Panc1 (cell line): ENCODE measurements around the gene RRBP1. TPM values are rescaled to one million over a fixed set of nuclear protein-coding genes. Genes with fewer than 3 reads are reported as not detected.

Experiments
- ATAC-seq: fragments of 200-7000 bp; cut with Tn5 transposase; 2 replicates; pipeline ENCODE4 v1.9.1; 2020; ENCODE audit warnings: mild to moderate bottlenecking, moderate library complexity
- BruUV-seq: library from RNA; stranded (reverse); fragments of 400-500 nt; replicated peaks from 2 replicates; lab custom pipeline; 2021; lab: Mats Ljungman, UMichigan
- CTCF ChIA-PET: fragments of 300-600 bp; sonication (Branson Sonifier 250); formaldehyde crosslinking; loops from one replicate; lab custom pipeline; 2022; ENCODE audit warnings: antibody characterized with exemption; lab: Charles Lee
- POLR2A ChIA-PET: fragments of 300-600 bp; sonication (Branson Sonifier 250); formaldehyde crosslinking; loops from one replicate; lab custom pipeline; 2022; ENCODE audit warnings: antibody characterized with exemption; lab: Charles Lee
- DNase-seq: peaks from one replicate; pipeline ENCODE4 v3.0.0-alpha.2; 2010; ENCODE audit warnings: low read depth, low spot score
- H3K27ac ChIP-seq: 2 replicates; pipeline ENCODE4 v1.5.1; 2011; ENCODE audit warnings: mild to moderate bottlenecking, low read length, inconsistent platforms
- H3K27me3 ChIP-seq: fragments of 200-500 bp; sonication (Bioruptor generic); 2 replicates; pipeline ENCODE4 v1.6.0; 2014; ENCODE audit warnings: low read length, inconsistent platforms; ENCODE audit not compliant: control insufficient read depth, insufficient read depth
- H3K36me3 ChIP-seq: fragments of 200-500 bp; sonication (Bioruptor generic); 2 replicates; pipeline ENCODE4 v1.5.1; 2014; ENCODE audit warnings: inconsistent platforms, mild to moderate bottlenecking, low read length, moderate library complexity; ENCODE audit not compliant: control insufficient read depth, insufficient read depth
- H3K4me1 ChIP-seq: 2 replicates; pipeline ENCODE4 v1.5.1; 2011; ENCODE audit warnings: inconsistent platforms, mild to moderate bottlenecking, low read length, moderate library complexity; ENCODE audit not compliant: control insufficient read depth, insufficient read depth
- H3K4me3 ChIP-seq, 2 experiments: 2 replicates each; pipeline ENCODE4 v1.5.1; 2011 to 2012; ENCODE audit warnings: low read depth in 2 of 2, low read length in 2 of 2, mild to moderate bottlenecking in 2 of 2, inconsistent platforms in 1 of 2, moderate library complexity in 1 of 2
- H3K9me3 ChIP-seq: fragments of 200-500 bp; sonication (Bioruptor generic); 2 replicates; pipeline ENCODE4 v1.5.1; 2014; ENCODE audit warnings: low read depth, mild to moderate bottlenecking, inconsistent platforms, low read length, moderate library complexity; ENCODE audit not compliant: control insufficient read depth, insufficient read depth
- POLR2AphosphoS5 ChIP-seq: IDR thresholded peaks from 2 replicates; pipeline ENCODE4 v1.6.1; 2012; ENCODE audit warnings: mild to moderate bottlenecking, low read depth, low read length, moderate library complexity
- SIN3A ChIP-seq: IDR thresholded peaks from 2 replicates; pipeline ENCODE4 v1.6.1; 2012; ENCODE audit warnings: low read depth, mild to moderate bottlenecking, low read length, moderate library complexity, borderline replicate concordance; ENCODE audit not compliant: insufficient read depth
- TCF7L2 ChIP-seq: IDR thresholded peaks from 2 replicates; pipeline ENCODE4 v1.6.1; 2011; ENCODE audit warnings: mild to moderate bottlenecking, low read depth, low read length, inconsistent platforms
- in situ Hi-C: cut with HindIII; loops from 2 replicates; pipeline ENCODE4 v1.10.0; 2016; ENCODE audit warnings: low sequenced_read_pairs, low pct_unique_long_range_greater_than_20kb
- intact Hi-C: fragments of 100-400 bp; cut with micrococcal nuclease; formaldehyde crosslinking; loops from one replicate; pipeline ENCODE4 v1.10.0; 2022; ENCODE audit not compliant: unreplicated experiment
- total RNA-seq: library from RNA; stranded (reverse); gene quantifications from one replicate; pipeline ENCODE4 v1.2.1, GENCODE V29; 2021; ENCODE audit not compliant: unreplicated experiment
- TF ChIP-seq, protein P1 (sequence below): fragments of 450-650 bp; IDR thresholded peaks from 2 replicates; pipeline ENCODE4 v1.5.1; 2017; ENCODE audit warnings: mild to moderate bottlenecking
- TF ChIP-seq, protein P2 (sequence below), 2 experiments: IDR thresholded peaks; 2 replicates each; pipeline ENCODE4 v1.6.1; 2011 to 2012; ENCODE audit warnings: low read depth in 2 of 2, control low read depth in 1 of 2, low read length in 1 of 2, mild to moderate bottlenecking in 1 of 2, moderate library complexity in 1 of 2; ENCODE audit not compliant: insufficient read depth in 1 of 2

The RRBP1 gene
- total RNA-seq, 1 experiment from 2014 or later: 152 TPM

DNA sequence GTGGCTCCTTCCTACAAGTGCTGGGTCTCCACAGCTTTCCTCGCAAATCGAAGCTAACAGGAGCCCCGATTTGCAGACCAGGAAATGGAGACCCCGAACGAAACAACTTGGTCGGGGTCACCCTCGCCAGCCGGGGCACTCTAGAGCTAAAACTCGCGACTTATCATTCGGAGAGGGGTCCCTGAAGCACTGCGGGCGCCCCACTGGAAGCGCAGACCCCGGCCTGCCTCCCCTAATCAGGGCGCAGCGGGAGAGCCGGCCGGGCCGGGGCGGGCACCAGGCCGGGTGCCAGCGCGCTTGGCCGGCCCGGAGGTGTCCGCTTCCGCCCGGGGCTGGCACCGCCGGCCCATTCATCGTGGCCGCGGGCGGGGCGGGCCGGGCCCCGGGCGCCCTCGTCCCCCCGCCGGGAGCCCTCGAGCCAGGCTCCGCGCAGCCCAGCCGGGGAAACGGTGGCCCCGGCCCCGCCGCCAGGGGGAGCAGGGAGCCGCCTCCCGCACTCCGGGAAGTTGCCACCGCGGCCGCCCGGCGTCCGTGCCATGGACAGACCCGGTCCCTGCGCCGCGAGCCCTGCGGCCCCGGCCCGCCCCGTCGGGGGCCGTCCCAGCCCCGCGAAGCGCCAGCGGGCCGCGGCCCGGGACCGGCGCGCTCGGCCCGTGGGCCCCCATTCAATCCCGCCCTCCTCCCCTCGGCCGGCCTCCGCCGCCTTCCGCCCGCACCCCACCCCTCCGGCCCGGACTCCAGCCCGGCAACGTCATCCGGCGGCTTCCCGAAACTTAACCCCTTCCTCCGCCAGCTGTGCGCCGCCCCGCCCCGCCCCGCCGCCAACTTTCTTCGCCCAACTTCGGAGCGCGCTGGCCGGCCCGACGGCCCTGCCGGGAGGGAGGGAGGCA is 961 bp downstream of the RRBP1 start:
- ATAC-seq (peak; percentile 75), DNase-seq (no peak)
- intact Hi-C loops (loop anchor here (5.0 kb wide), 1 partner anchor 216 kb away; no protein-coding TSS in a partner anchor), in situ Hi-C loops (no loop called here)
- ChIA-PET POLR2A (interaction anchor here (0.7 kb wide), 1 partner anchor 33 kb away, joined by 13 read pairs; no protein-coding TSS in a partner anchor), CTCF (interaction anchor here (0.6 to 0.7 kb wide), 2 partner anchors 25 to 36 kb away, joined by 3 to 10 read pairs; no protein-coding TSS in a partner anchor)
- TF ChIP-seq TCF7L2: no peak
- TF ChIP-seq POLR2AphosphoS5: no peak
- TF ChIP-seq, protein P1, sequence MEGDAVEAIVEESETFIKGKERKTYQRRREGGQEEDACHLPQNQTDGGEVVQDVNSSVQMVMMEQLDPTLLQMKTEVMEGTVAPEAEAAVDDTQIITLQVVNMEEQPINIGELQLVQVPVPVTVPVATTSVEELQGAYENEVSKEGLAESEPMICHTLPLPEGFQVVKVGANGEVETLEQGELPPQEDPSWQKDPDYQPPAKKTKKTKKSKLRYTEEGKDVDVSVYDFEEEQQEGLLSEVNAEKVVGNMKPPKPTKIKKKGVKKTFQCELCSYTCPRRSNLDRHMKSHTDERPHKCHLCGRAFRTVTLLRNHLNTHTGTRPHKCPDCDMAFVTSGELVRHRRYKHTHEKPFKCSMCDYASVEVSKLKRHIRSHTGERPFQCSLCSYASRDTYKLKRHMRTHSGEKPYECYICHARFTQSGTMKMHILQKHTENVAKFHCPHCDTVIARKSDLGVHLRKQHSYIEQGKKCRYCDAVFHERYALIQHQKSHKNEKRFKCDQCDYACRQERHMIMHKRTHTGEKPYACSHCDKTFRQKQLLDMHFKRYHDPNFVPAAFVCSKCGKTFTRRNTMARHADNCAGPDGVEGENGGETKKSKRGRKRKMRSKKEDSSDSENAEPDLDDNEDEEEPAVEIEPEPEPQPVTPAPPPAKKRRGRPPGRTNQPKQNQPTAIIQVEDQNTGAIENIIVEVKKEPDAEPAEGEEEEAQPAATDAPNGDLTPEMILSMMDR: peak; percentile 95
- TF ChIP-seq, protein P2, sequence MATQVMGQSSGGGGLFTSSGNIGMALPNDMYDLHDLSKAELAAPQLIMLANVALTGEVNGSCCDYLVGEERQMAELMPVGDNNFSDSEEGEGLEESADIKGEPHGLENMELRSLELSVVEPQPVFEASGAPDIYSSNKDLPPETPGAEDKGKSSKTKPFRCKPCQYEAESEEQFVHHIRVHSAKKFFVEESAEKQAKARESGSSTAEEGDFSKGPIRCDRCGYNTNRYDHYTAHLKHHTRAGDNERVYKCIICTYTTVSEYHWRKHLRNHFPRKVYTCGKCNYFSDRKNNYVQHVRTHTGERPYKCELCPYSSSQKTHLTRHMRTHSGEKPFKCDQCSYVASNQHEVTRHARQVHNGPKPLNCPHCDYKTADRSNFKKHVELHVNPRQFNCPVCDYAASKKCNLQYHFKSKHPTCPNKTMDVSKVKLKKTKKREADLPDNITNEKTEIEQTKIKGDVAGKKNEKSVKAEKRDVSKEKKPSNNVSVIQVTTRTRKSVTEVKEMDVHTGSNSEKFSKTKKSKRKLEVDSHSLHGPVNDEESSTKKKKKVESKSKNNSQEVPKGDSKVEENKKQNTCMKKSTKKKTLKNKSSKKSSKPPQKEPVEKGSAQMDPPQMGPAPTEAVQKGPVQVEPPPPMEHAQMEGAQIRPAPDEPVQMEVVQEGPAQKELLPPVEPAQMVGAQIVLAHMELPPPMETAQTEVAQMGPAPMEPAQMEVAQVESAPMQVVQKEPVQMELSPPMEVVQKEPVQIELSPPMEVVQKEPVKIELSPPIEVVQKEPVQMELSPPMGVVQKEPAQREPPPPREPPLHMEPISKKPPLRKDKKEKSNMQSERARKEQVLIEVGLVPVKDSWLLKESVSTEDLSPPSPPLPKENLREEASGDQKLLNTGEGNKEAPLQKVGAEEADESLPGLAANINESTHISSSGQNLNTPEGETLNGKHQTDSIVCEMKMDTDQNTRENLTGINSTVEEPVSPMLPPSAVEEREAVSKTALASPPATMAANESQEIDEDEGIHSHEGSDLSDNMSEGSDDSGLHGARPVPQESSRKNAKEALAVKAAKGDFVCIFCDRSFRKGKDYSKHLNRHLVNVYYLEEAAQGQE (IDR thresholded peaks at IDR 0.05; ENCODE audit: insufficient read depth in 1 of 2, low read depth in 2 of 2, low read length in 1 of 2): no peak
- TF ChIP-seq SIN3A: peak; percentile 54; the same call in 1 of the 2 replicates
- no peaks in the 10 kb centered on the region for H3K9me3 ChIP-seq
- peak overlapping the region; percentile 82 for H3K27ac ChIP-seq
- BruUV-seq: no TSS peak
- peaks cover 21% of the 10 kb centered on the region for H3K4me1 ChIP-seq
- peaks cover 13% of the 10 kb centered on the region for H3K27me3 ChIP-seq
- H3K4me3 ChIP-seq: peak overlapping the region; percentile 70 to 83
- peaks cover 4% of the 10 kb centered on the region for H3K36me3 ChIP-seq

DNA sequence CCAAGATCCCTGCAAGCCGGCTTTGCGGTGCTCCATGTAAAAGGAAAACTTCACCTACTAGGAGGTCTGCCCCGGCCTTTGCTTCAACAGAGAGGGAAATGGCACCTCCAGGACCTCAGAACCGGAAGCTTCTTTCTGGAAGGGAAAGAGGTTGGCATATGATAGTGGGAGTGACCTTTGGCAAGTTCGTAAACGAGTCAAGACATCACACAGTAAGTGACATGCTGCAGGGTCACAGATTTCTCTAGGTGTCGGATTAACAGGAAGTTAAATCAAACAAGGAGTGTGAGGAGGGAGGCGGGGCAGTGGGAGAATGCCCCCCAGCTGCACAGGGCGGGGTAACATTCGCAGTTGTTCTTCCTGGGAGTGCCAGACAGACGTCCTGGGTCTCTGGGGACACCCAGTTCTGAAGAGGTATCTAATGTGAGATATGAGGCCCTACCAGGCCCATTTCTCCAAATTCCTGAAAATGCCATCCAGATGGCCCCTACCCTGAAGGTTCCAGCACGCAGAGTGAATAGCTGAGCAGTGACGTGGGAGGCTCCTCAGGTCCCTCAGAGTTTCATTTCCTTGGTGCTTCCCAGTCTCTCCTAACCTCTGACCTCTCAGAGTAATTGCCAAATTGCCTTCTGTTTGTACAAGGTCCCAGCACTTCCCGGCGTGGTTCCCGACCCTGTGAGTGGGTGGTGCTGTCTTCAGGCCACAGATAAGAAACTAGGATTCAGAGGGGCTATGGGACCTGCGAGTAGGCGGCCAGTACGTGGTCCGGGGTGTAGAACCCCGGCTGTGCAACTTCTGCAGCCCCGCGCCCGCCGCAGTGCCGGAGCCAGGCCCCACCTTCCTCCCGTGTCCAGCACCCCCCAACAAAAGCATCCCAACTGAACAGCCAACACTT is 1.9 kb downstream of the RRBP1 start:
- Histone ChIP-seq H3K36me3 (peaks cover 4% of the 10 kb centered on the region), H3K9me3 (no peaks in the 10 kb centered on the region), H3K4me3 (peak overlapping the region; percentile 70 to 83), H3K27ac (peak overlapping the region; percentile 82), H3K27me3 (peaks cover 7% of the 10 kb centered on the region), H3K4me1 (peaks cover 22% of the 10 kb centered on the region)
- ChIA-PET POLR2A (interaction anchor here (0.5 kb wide), 1 partner anchor 40 kb away, joined by 4 read pairs; no protein-coding TSS in a partner anchor), CTCF (no interaction called here)
- in situ Hi-C loops (no loop called here), intact Hi-C loops (loop anchor here (5.0 kb wide), 1 partner anchor 217 kb away; no protein-coding TSS in a partner anchor)
- BruUV-seq: no TSS peak
- TF ChIP-seq, protein P2 (IDR thresholded peaks at IDR 0.05; ENCODE audit: insufficient read depth in 1 of 2, low read depth in 2 of 2, low read length in 1 of 2): no peak
- TF ChIP-seq SIN3A (no peak), TCF7L2 (no peak), POLR2AphosphoS5 (no peak)
- TF ChIP-seq, protein P1: no peak
- DNase-seq: peak; percentile 22
- ATAC-seq: no peak
